ENCODE results near the gene NT5C3A.
"Not testable (repeated sequence)": the region's sequence is repeated elsewhere in the genome, so short reads cannot be mapped to it uniquely, and the experiment has no call there.

Gene NT5C3A

DNA sequence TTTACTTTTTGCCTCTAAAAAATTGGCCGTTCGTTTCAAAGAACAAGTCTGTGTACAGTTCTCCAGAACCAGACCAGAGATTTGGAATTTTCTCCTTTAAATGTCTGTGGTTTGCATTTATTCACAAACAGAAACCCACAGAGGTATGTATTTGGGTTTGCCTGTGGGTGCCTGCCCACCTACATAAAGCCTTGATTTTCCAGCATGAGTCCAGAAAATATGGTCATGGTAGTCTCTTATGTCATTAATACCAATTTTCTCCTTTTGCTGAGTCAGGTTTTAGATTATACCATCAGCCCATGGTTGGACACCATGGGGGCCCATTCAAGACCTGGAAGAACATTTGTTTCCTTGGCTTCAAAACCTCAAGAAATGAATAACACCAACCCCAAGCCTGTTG, 82.7 kb downstream of the NT5C3A start:
- DNase-seq (ENCODE audit: low read depth in 2 of 2), result not testable (repeated sequence)

DNA sequence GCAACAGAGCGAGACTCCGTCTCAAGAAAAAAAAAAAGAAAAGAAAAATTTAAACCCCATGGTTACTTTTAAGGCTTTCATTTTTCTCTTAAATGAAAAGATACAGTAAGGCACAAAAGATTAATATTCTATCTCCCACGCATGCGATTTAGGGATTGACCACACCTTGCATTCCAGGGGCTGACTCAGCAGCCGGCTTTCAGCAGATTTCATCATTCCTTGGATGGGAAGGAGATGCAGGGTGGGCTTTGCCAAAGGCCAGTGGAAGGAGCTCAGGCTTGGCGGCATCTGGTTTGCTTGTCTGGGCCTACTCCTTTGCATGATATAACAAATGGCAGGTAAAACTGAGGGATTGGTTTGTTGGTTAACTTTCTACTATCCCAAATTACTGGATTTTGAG, 83.3 kb downstream of the NT5C3A start:
- not testable (repeated sequence) for DNase-seq (ENCODE audit: low read depth in 2 of 2)

DNA sequence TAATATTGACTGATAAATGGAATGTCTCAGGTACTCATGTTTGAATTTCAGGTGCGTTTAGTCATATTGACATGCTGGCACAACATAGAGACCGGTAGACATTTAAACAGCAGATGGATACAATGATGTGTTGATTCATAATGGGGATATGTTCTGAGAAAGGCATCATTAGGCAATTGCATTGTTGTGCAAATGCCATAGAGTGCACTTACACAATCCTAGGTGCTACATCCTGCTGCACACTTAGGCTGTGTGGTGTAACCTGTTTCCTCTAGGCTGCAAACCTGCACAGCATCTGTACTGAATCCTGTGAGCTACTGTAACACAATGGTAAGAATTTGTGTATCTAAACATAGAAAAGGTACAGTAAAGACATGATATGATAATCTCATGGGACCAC, 85.4 kb downstream of the NT5C3A start:
- not testable (repeated sequence) for DNase-seq (ENCODE audit: low read depth in 2 of 2)

DNA sequence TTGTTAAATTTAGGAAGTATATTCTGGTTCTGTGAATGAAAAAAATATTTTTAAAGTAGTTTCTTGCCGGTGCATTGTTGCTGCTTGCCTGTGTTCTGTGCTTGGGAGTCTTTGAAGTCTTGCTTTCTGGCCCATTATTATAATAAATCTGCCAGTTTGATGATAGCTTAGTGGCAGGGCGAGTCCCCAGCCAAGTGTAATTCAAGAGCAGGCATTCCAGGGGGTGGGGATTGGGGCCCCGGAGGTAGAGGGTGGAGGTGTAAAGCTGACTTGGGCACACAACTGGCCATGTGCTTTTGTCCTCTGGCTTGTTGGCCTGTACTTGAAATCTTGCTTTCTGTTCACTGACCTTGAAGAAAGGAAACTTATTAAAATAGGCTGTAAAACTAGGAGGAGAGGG, 90.6 kb downstream of the NT5C3A start:
- not testable (repeated sequence) for DNase-seq (ENCODE audit: low read depth in 2 of 2)

DNA sequence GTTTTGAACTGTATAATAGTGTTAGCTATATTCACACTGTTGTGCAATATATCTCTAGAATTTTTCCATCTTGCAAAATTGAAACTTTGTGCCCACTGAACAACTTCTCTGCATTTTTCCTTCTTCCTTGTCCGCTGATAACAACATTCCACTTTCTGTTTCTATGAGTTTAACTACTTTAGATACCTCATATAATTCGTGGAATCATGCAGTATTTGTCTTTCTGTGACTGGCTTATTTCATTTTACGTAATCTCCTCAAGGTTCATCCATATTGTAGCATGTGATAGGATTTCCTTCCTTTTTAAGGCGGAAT, 95.4 kb downstream of the NT5C3A start:
- DNase-seq (ENCODE audit: low read depth in 2 of 2), result not testable (repeated sequence)

DNA sequence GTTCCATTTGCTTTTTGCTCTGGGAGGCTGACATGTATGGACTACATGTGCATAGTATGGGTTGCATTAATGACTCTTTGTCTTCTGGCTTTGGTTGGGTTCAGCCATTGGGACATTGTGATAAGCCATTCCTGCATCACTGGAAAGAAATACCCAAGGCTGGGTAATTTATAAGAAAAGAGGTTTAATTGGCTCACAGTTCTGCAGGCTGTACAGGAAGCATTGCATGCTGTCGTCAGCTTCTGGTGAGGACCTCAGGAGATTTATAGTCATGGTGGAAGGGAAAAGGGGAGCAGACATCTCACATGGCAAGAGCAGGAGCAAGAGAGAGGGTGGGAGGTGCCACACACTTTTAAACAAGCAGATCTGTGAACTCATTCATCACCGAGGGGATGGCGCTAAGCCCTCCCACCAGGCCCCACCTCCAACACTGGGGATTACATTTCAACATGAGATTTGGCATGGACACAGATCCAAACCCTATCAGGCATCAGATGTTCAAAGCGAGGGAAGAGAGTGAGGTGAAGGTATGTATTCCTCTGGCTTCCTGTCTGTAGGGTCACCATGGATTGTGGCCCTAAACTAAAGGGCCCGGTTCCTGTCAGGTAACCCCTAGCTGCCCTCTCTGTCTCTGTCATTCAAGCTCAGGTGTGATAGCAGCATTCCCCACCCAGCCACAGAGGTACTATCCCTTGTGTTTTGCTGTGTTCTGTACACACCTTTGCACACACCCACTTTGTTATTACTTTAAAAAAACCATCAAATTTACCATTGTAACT, 95.9 kb downstream of the NT5C3A start:
- not testable (repeated sequence) for DNase-seq (ENCODE audit: low read depth in 2 of 2)

DNA sequence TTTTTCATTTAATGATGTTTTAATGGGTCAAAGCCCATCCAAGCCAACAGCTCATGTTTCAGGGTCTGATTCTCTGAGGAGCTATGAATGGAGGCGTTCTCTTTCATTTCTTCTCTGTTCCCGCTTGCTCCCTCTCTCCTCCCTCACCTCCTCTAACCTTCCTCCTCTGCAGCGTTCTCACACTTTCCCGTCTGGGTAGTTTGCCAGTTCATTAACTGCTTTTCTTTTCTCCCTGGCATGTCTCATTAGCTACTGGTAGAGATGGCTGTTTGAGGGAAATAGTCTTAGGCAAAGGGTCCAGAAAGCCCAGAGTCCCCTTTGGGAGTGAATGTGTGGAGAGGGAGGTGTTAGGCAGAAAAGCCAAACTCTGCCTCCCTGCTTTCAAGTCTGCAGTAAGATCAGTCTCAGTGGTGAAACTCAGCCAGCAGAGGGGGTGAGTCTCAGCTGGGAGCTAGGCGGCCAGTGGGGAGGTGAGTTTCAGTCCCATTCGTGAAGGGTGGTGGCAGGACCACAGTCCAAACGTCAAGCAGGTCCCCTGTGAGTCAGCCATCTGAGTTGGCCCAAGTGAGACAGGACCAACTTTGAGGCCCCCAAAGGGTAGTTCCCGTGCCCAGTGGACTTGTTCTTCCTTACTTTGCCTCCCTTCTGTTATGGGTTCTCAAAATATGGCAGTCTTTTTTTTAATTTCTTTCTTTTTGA, 98.0 kb downstream of the NT5C3A start:
- not testable (repeated sequence) for DNase-seq (ENCODE audit: low read depth in 2 of 2)
